Ecto neural progenitor cell (in vitro differentiated cells): Measurements from ENCODE around the gene SLC15A1.

ENCODE experiments used
- DNase-seq: peaks from one replicate; pipeline ENCODE4 v3.0.0-alpha.2; 2018; ENCODE audit warnings: low spot score

Gene SLC15A1

GRCh38 chr13:98693756-98694155, 58.7 kb downstream of the SLC15A1 start:
- no peak for DNase-seq

GRCh38 chr13:98691360-98691759, 61.1 kb downstream of the SLC15A1 start:
- no peak for DNase-seq

GRCh38 chr13:98690348-98691022, 62.0 kb downstream of the SLC15A1 start:
- no peak for DNase-seq

GRCh38 chr13:98689347-98689968, 63.0 kb downstream of the SLC15A1 start:
- no peak for DNase-seq

GRCh38 chr13:98688373-98688772, 64.1 kb downstream of the SLC15A1 start:
- DNase-seq, result no peak

- no peak for DNase-seq
Measured at GRCh38 chr13:98687319-98687718, 65.2 kb downstream of the SLC15A1 start.

GRCh38 chr13:98686270-98686669, 66.2 kb downstream of the SLC15A1 start:
- DNase-seq, result no peak

- no peak for DNase-seq
Measured at GRCh38 chr13:98685146-98685545, 67.3 kb downstream of the SLC15A1 start.

- DNase-seq, result no peak
Measured at GRCh38 chr13:98681049-98681448, 71.4 kb downstream of the SLC15A1 start.

GRCh38 chr13:98678741-98679140, 73.7 kb downstream of the SLC15A1 start:
- DNase-seq, result no peak

- DNase-seq, result no peak
Measured at GRCh38 chr13:98677398-98677797, 75.1 kb downstream of the SLC15A1 start.

- DNase-seq, result no peak
Measured at GRCh38 chr13:98676239-98676638, 76.2 kb downstream of the SLC15A1 start.

GRCh38 chr13:98675837-98676236, 76.6 kb downstream of the SLC15A1 start:
- no peak for DNase-seq

GRCh38 chr13:98675066-98675465, 77.4 kb downstream of the SLC15A1 start:
- no peak for DNase-seq

- DNase-seq, result peak; percentile 70
Measured at GRCh38 chr13:98672947-98673613, 79.4 kb downstream of the SLC15A1 start.

GRCh38 chr13:98668155-98668554, 84.3 kb downstream of the SLC15A1 start:
- DNase-seq, result no peak

GRCh38 chr13:98665638-98665995, 86.9 kb downstream of the SLC15A1 start:
- no peak for DNase-seq

GRCh38 chr13:98664924-98665637, 87.4 kb downstream of the SLC15A1 start:
- DNase-seq, result no peak

GRCh38 chr13:98664510-98664909, 88.0 kb downstream of the SLC15A1 start:
- no peak for DNase-seq

- DNase-seq, result no peak
Measured at GRCh38 chr13:98664047-98664446, 88.4 kb downstream of the SLC15A1 start.

- DNase-seq, result no peak
Measured at GRCh38 chr13:98658131-98658530, 94.3 kb downstream of the SLC15A1 start.

GRCh38 chr13:98657506-98658085, 94.9 kb downstream of the SLC15A1 start:
- DNase-seq, result no peak
